SK-N-DZ (cell line): ENCODE measurements around the gene ARHGAP19. TPM values are rescaled to one million over a fixed set of nuclear protein-coding genes. Genes with fewer than 3 reads are reported as not detected.

Experiments used
- DNase-seq: peaks from one replicate; pipeline ENCODE4 v3.0.0-alpha.2; 2015; ENCODE audit warnings: low spot score
- polyA plus RNA-seq, 2 experiments: library from polyadenylated mRNA; depleted of rRNA; stranded (reverse); fragments of >200 nt; gene quantifications; 2 replicates each; pipeline ENCODE4 v1.2.3, GENCODE V29; 2014

Gene ARHGAP19, protein sequence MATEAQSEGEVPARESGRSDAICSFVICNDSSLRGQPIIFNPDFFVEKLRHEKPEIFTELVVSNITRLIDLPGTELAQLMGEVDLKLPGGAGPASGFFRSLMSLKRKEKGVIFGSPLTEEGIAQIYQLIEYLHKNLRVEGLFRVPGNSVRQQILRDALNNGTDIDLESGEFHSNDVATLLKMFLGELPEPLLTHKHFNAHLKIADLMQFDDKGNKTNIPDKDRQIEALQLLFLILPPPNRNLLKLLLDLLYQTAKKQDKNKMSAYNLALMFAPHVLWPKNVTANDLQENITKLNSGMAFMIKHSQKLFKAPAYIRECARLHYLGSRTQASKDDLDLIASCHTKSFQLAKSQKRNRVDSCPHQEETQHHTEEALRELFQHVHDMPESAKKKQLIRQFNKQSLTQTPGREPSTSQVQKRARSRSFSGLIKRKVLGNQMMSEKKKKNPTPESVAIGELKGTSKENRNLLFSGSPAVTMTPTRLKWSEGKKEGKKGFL
- 31.5 and 48.2 TPM in 2 replicates for polyA plus RNA-seq (2014; cell fraction: cytosol; rRNA removed)
- 29.5 and 39.4 TPM in 2 replicates for polyA plus RNA-seq (2014; cell fraction: nucleus; rRNA removed)

DNA sequence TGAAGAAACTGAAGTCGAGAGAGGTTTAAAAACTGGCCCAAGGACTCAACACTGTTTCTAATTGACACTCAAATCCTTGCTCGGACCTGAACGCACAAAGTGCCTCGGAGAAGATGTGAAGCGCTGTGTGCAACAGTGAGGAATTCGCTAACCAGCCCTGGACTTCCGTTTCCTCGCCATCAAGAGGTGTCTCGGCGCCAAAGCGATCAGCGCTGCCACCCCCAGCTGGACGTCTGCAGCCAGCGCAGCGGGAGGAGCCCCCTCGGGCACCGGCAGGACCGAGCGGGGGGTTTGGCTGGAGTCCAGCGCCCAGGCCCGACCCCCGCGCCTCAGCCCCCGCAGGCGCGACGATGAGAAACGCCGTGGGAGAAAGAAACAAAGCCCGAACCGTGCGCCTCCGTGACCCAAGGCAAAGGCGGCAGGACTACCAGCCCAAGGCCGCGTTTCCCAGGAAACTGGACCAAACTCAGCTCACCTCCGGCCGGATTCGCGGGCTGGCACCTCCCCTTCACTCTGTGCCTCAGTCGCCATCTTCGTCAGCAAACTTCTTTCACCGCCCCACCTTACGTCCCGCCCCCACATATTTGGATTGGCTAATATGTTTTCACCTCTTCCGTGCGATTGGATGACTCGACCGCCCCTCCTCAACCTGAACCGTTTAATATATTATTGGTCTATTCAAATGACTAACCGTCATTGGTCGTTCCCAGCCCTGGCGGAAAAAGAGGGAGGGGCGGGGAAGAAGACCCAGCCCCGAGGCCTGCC is at the start of gene ARHGAP19:
TSS of gene ARHGAP19 (minus strand) at position 541 of the 765 bp plus-strand sequence. CDS start at position 531, 10 bp downstream.
- peak; percentile 98 for DNase-seq

DNA sequence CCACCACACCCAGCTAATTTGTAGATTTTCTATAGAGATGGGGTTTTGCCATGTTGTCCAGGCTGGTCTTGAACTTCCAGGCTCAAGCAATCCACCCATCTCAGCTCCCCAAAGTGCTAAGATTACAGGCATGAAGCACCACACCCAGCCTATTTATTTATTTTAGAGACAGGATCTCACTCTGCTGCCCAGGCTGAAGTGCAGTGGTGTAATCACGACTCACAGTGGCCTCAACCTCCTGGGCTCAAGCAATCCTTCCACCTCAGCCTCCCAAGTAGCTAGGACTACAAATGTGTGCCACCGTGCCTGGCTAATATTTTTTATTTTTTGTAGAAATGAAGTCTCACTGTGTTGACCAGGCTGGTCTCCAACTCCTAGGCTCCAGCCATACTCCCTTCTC is 49.0 kb upstream of the ARHGAP19 start:
- no peak for DNase-seq

DNA sequence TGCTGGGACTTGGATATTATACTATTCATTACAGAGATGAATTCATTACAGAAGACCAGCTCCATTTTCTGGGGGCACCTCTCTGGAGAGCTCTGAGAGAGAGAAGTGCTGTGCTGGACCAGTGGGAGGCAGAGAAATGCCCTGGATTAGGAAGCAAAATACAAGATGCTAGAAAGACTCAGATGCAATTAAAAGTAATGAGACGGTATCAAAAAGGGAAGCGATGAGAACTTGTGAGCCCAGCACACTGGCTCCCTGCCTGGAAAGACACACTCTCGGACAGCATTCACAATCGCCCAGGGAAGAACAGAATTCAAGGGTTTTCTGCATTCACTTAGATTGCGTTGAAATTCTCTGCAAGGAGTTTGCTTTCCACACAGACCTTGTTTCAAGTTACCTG is 45.6 kb upstream of the ARHGAP19 start:
- DNase-seq = no peak

DNA sequence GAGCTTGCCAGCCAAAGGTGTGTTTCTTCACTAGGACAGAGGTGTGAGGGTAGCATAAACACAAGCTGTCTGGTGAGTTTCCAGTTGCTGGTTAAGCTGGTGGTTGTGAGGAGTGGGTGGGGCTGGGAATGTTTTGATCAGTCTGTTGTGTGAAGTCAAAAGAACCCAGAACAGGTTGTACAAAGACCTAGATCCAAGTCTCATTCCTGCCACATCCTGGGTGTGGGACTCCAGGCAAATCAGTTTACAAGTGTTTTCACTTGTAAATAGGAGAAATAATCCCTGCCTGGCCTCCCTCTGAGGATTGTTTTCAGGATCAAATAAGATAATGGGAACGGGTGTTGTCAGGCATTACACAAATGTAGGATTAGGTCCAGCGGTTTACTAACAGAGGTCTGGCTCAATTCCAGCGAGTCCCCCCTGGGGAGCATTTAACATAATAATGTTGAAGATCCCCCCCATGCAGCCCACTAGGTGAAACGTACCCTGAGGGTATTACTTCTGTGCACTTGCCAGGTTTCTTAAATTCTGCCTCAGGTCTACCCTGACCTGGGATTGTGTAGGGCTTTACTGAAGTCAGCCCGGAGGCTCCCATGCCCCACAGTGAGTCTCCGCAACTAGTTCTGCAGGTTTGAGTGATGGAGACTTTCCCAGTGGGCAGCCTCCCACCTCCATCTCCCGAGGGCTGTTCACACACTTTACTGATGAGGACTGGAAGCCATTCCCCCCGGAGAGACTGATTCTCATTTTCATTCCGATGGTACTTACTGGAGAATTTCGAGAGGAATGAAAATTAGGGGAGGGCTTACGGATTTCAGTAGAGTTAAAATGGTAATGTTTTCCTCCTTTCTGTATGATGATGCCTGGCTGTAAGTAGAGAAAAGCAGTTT is 44.8 kb upstream of the ARHGAP19 start:
- no peak for DNase-seq

DNA sequence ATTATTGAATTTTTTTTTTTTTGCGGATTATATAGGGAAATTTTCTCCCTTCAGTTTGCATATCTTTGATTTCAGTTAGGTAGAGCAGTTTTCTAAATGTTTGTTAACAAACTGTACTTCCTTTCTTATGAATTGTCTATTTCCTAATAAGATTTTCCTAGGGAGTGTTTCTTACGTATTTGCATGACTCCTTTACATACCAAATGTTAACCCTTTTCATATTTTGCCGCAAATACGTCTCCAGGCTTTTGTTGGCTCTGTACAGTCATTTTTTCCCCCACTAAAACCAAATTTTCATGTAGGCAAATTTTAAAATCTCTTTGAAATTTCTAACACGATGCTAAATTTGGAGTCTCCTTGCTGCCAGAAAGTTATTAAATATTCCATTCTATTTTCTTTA is 44.0 kb upstream of the ARHGAP19 start:
- DNase-seq = no peak

DNA sequence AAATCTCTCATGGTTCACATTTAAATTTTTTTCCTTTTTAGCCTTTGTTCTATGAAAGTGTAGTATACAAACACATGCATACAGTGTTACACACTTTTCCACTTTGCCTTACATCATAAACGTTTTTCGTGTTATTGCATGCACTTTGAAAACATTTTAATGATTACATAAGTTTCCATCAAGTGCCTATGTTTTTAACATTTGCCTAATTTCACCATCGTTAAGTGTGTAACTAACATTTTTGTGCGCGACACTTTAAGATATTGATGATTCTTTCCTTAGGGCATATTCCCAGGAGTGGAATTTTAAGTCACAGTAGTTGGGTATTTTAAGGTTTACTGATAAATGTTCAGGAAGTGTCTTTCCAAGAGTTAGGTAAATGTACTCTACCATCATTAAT is 43.6 kb upstream of the ARHGAP19 start:
- no peak for DNase-seq

DNA sequence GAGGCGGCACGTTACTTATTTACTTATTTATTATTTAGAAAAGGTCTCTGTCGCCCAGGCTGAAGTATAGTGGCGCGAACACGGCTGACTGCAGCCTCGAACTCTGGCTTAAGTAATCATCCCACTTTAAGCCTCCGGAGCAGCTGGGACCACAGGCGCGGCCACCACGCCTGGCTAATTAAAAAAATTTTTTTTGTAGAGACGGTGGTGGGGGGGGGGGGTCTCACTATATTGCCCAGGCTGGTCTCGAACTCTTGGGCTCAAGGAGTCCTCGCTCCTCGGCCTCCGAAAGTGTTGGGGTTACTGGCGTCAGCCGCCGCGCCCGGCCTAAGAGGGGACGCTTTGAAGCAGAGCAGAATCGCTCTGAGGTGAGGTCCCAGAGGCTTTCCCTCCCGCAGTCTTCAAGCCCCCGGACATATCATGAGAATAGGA is 42.8 kb upstream of the ARHGAP19 start:
- DNase-seq = no peak

DNA sequence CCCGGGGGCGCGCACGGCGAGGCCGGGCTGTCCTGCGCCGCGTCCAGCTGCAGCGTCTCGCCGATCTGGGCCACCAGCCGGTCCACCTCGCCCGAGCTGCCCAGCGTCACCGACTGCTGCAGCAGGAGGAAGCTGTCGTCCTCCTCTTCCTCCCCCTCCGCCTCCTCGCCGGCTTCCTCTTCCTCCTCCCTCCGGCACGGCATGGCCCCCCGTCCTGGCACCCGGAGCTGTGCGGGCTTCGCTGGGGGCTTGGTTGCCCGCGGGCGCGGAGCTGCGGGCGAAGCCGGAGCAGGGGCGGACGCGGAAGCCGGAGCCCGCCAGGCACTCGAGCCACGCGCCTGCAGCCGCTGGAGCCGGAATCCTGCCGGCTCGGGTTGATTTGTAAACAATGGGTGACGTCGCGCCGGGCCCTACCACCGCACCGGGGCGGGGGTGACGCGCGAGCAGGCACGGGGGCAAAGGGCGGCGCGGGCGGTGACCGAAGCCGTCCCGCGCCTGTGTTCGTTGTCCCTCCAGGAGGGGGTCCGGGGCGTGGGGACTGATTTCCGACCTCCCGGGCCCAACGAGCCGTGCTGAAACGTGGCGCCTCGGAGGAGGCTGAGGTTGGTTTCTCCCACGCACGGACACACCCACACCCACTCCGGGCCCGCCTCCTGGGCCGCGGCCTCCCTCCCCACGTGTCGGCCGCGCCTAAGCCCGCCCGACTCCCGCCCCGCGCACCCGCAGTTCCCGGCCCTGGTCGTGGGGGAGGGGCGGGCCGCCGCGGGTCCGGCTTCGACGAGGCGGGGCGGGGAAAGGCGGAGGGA is 42.1 kb upstream of the ARHGAP19 start, which contains the start of gene FRAT2:
TSS of gene FRAT2 (minus strand) at position 360 of the 806 bp plus-strand sequence. CDS start at position 203, 157 bp downstream.
- peak; percentile 92 for DNase-seq

DNA sequence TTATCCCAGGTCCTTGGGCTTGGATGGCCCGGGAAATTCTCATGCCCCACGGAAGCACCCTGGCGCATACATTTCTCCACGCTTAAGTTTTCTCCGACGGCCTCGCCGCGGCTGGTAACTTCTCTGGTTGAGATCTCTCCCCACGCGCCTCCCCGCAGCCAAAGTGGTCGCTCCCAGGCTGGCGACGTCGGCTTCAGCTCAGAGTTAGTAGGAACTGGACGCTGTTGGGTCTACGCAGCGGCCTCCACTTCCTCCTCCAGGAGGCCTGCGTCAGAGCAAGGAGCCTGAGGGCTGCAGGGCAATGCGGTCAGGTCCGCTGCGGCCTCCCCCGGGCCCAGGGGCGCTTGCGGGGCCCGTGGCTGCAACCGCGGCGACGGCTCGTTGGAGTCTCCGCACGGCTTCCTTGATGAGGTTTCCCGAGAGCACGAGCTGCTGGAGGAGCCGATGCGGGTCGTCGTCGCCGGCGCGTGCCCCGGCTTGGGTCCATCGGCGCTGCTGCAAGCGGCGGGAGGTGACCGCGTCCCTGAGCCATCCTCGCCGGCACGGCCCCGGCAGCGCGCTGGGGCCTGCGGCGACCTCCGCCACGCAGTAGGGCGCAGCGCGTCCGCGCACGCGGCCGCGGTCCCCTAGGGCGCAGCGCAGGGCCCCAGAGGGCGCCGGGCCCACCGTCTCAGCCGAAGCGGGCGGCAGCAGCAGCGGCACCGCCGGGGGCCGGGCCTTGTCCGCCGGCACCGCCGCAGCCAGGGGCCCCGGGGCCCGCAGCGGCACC is 41.3 kb upstream of the ARHGAP19 start:
- DNase-seq = no peak

DNA sequence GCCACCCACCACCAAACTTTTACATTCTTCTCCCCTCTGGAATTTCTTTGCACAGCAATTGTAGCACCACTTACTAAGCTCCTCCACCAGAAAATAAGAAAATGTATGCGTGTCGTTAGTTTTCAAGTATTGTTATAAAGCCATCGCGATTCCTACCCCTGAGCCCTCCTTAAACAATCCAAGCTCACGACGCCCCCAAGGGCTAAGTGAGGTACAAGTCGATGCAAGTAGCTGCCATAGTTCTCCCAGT is 40.8 kb upstream of the ARHGAP19 start:
- DNase-seq = peak; percentile 64

DNA sequence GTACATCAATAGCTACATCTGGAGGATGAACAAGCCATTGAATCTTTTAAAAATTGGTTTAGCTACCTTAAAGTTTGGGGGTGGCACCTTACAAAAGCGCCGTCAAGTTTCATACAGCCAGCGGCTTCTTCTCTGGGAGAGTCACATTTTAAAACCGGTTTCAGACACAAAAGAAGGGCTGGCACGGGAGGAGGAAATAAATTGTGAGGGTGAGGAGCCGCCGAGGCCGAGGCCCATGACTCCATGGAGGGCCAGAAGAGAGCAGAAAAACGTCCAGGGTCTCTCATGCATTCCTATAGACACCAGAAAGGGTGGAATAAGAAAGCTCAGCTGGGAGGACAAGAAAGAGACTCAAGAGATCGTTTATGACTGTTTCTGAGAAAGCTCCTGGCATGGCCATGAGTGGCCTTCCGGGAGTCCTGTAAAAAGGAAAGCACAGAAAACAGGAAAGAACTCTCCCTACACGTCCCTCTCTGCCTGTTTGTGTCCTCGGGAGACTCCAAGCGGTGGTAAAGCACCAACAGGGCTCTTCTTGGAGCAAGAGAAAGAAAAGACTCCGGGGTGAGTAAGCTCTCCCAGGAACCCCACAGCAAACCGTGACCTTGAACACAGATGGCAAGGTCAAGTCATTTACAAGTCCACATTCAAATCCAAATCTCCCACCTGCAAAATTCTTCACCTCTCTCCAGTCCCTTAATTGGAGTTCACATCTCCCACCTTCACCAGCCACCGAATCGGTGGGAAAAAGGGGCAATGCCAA is 40.3 kb upstream of the ARHGAP19 start:
- DNase-seq = peak; percentile 59

DNA sequence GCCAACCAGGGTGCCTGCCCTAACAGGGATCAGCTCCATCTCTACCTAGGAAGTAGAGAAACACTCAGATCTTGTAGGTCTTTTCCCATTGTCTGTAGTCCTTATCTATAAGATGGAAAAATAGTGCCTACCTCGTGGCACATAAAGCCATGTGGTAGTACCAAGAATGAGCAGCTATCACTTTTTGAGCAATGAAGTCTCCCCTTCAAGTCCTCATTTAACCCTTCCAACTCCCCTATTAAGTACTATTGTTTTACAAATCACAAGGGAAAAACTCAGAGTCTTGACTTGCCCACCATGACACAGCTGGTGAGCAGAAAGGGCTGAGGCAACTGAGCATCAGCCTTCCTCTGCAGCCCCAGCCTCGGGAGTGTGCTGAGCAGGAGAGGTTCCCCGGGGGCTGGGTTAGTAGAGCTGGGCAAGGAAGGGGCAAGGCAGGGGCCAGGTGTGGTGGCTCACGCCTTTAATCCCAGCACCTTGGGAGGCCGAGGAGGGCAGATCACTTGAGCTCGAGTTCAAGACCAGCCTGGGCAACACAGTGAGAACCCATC is 38.8 kb upstream of the ARHGAP19 start:
- DNase-seq = no peak

DNA sequence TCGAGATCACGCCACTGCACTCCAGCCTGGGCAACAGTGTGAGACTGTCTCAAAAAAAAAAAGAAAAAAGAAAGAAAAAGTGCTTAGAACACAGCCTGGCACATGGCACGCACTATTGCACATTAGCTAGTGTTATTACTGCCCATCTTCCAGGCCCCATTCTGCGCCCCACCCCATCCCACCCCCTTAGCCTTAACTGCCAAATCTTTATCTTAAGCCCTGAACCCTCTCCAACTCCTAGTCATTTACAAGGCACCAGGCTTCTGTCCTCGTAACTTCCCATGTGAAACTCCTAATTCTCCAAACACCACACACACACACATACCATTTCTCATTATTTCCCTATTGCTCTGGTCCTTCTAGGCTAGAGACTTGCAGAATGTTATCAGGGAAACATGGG is 37.3 kb upstream of the ARHGAP19 start:
- no peak for DNase-seq

DNA sequence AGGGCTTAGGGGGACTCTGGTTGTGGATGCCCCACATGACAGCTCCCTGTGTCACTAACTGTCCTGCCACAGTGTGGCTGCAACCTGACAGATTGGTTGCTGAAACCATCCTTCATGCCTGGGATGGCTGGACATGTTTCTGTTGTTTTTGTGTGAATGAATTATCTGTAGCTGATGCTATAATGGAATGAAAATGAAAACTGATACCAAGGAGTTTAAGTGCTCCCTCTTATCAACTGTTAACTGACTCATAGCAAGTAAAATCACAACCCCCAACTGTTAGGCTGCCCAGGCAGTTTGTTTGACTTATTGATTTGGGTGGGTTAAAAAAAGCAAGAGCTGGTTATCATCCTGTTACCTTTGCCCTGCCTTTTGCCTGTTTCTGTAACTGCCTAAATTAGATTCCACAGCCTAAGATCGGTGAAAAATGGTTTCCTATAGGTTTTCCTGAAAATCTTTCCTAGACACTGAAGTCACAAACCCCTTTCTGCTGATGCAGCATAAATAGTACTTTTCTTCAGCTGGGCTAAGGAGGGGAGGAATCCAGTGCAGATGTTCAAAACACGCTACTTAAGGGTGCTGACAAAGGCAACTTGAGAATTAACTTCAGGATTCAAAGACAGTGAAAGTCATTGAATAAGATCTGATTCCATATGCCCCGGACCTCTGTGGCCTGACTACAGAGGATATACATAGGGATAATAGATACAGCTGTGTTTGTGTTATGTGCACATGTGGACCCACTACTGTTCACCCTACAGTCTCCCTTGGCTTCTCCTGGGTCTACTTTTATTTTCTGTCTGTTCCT is 36.4 kb upstream of the ARHGAP19 start:
- DNase-seq = no peak

DNA sequence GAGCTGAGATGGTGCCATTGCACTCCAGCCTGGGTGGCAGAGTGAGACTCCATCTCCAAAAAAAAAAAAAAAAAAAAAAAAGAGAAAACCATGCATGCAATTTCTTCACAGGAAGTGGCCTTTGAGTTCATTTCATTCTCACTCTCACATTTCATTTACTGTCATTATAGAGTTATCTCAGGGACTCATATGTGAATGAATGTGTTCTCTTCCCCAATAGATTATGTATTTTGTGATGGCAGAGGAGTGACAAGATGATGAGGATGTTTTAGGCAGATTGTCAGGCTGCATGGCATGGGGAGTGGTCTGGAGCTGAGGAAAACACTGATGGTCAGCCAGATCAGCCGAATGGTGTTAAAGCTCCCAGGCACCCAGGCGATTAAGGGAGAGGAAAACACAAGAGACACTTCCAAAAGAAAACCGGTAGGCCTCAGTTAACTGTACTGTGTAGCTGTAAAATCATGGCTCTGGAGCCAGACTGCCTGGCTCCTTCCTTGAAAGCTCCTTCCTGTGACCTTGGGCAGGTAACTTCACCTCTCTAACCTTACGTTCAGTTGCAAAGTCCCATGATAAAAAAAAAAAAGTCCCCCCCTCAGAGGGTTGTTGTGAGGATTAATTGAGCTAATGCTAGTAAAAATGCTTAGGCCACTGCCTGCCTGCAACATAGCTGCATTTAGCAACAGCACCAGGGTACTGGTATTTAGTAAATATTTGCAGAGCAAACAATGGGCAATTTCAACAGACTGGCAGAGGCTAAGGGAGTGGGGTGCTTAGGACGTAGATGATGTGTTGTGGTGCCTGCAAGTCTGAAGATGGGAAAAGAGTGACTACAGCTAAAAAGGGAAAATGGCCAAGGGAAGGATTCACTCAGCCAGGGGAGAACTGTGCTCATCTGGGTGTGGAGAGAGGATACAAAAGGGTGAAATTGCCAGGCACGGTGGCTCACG is 35.2 kb upstream of the ARHGAP19 start:
- DNase-seq = no peak

DNA sequence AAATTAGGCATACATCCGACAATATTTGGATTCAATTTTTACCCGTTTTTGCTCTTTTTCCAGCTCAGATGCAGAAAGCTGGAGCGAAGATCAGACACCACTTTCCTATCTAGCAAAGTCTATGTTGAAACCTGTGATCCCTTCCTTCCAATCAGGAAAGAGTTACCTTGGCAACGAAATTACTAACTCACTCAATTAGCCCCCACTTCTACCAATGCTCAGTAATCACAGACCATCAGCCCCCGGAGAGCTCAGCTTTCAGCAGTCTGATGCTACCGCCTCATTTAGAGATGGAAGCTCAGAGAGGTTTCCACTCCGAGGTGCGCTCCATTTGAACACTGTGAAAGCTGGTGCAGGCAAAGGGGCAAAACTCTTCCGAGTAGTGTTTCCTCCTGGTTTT is 33.3 kb upstream of the ARHGAP19 start:
- peak; percentile 62 for DNase-seq

DNA sequence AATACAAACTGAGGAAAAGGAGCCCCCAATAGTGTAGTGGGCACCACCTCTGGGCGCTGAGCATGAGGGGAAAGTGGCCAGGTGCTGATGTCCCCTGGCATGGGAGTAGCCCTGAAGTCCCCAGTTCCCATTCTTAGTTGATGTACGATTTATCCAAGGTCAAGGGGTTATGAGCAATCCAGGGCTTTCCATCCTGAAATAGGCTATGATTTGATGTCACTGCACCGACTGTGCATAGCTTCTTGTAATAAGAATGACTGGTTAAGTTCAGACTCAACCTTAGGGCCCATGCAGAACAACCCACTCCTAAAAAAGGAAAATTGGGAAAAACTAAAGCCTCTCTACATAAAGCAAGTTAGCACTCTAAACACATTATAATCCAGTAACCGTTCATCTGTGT is 31.1 kb upstream of the ARHGAP19 start:
- DNase-seq = no peak
